ENCODE results near the gene TMEM115. TPM values are rescaled to one million over a fixed set of nuclear protein-coding genes. Genes with fewer than 3 reads are reported as not detected.
A peak's percentile ranks its signal among the peaks of the same experiment; 100 is the strongest.

TMEM115 gene
- total and polyA plus RNA-seq, 9 of the 15 experiments (the other 6 are each of a cell fraction or from before 2014, with no cell fraction given): 1.6 to 26.9 (median 14.1) TPM

DNA sequence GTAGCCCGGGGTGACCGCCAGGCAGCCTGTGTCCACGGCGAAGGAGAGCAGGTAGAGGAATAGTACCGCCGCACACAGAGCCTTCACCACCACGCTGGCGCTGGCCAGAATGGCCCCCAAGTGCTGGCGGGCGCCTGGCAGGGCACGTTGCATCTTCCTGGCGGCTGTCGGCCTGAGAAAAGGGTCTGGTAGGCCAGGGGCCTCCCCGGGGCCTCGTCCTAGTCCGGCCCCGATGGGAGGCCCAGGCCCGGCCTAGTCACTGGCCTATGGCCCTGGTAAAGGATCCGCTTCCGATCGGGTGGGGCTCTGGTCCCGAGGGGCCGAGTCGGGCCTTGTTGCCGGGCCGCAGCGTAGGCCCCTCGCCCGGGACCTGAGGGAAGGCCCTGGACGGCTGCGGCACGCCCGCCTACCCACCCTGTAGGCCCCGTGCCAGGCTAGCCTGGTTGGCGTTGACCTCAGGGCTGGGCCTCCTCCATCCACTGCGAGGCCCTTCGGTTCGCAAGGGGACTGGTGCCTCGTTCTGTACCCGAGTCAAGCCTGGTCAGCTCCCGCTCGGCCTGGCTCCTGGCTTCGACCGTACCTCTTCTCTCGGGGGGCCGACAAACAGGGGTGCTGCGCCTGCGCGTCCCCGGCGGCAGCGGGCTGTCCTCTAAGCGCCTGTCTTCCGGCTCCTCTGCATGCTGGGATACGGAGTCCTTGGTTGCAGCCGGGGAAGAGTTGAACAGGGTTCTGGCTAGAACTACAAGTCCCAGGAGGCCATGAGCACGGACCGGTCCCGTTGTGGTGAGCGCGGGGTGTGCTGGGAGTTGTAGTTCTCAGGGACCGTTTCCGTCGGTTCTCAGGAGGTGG, at the start of gene TMEM115 (continued):
- TF ChIP-seq, protein P1, sequence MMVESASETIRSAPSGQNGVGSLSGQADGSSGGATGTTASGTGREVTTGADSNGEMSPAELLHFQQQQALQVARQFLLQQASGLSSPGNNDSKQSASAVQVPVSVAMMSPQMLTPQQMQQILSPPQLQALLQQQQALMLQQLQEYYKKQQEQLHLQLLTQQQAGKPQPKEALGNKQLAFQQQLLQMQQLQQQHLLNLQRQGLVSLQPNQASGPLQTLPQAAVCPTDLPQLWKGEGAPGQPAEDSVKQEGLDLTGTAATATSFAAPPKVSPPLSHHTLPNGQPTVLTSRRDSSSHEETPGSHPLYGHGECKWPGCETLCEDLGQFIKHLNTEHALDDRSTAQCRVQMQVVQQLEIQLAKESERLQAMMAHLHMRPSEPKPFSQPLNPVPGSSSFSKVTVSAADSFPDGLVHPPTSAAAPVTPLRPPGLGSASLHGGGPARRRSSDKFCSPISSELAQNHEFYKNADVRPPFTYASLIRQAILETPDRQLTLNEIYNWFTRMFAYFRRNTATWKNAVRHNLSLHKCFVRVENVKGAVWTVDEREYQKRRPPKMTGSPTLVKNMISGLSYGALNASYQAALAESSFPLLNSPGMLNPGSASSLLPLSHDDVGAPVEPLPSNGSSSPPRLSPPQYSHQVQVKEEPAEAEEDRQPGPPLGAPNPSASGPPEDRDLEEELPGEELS (CRISPR knock-in tag; IDR thresholded peaks at IDR 0.05; ENCODE audit: borderline replicate concordance): no peak
- TF ChIP-seq SIX5 (IDR thresholded peaks at IDR 0.05; ENCODE audit: borderline replicate concordance in 1 of 2, insufficient read depth in 1 of 2, low read depth in 1 of 2, low read length in 2 of 2): peak; percentile 99
- TF ChIP-seq ZFX (CRISPR knock-in tag; IDR thresholded peaks at IDR 0.05): peak; percentile 98
- TF ChIP-seq PCBP1 (IDR thresholded peaks at IDR 0.05; ENCODE audit: low read depth, low read length, poor library complexity, severe bottlenecking): peak; percentile 51
- 0 out of 2 replicates have a peak, but pooled peaks have one; percentile 51 for TF ChIP-seq NR3C1 (CRISPR knock-in tag; IDR thresholded peaks at IDR 0.05)
- TF ChIP-seq JUN (IDR thresholded peaks at IDR 0.05; ENCODE audit: borderline replicate concordance, low read depth, low read length): peak; percentile 67
- no peak for TF ChIP-seq JUN (CRISPR knock-in tag; IDR thresholded peaks at IDR 0.05; ENCODE audit: borderline replicate concordance)
- TF ChIP-seq, protein P2, sequence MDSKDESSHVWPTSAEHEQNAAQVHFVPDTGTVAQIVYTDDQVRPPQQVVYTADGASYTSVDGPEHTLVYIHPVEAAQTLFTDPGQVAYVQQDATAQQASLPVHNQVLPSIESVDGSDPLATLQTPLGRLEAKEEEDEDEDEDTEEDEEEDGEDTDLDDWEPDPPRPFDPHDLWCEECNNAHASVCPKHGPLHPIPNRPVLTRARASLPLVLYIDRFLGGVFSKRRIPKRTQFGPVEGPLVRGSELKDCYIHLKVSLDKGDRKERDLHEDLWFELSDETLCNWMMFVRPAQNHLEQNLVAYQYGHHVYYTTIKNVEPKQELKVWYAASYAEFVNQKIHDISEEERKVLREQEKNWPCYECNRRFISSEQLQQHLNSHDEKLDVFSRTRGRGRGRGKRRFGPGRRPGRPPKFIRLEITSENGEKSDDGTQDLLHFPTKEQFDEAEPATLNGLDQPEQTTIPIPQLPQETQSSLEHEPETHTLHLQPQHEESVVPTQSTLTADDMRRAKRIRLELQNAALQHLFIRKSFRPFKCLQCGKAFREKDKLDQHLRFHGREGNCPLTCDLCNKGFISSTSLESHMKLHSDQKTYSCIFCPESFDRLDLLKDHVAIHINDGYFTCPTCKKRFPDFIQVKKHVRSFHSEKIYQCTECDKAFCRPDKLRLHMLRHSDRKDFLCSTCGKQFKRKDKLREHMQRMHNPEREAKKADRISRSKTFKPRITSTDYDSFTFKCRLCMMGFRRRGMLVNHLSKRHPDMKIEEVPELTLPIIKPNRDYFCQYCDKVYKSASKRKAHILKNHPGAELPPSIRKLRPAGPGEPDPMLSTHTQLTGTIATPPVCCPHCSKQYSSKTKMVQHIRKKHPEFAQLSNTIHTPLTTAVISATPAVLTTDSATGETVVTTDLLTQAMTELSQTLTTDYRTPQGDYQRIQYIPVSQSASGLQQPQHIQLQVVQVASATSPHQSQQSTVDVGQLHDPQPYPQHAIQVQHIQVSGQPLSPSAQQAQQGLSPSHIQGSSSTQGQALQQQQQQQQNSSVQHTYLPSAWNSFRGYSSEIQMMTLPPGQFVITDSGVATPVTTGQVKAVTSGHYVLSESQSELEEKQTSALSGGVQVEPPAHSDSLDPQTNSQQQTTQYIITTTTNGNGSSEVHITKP (IDR thresholded peaks at IDR 0.05; ENCODE audit: partially characterized antibody): peak; percentile 51
- TF ChIP-seq POLR2G (IDR thresholded peaks at IDR 0.05; ENCODE audit: low read depth, low read length): peak; percentile 74
- TF ChIP-seq HLTF (IDR thresholded peaks at IDR 0.05): no peak
- TF ChIP-seq POU5F1 (IDR thresholded peaks at IDR 0.05; ENCODE audit: borderline replicate concordance, low read depth, low read length, partially characterized antibody): peak; percentile 72
- TF ChIP-seq SMAD2 (IDR thresholded peaks at IDR 0.05; ENCODE audit: low read depth, low read length): peak; percentile 89; the same call in 1 of the 2 replicates
- 0 out of 2 replicates have a peak, but pooled peaks have one; percentile 7 for TF ChIP-seq ZNF354B (CRISPR knock-in tag; IDR thresholded peaks at IDR 0.05)
- TF ChIP-seq MEF2D (tag; conservative IDR thresholded peaks at IDR 0.05; ENCODE audit: low read depth): no peak
- TF ChIP-seq, protein P3, sequence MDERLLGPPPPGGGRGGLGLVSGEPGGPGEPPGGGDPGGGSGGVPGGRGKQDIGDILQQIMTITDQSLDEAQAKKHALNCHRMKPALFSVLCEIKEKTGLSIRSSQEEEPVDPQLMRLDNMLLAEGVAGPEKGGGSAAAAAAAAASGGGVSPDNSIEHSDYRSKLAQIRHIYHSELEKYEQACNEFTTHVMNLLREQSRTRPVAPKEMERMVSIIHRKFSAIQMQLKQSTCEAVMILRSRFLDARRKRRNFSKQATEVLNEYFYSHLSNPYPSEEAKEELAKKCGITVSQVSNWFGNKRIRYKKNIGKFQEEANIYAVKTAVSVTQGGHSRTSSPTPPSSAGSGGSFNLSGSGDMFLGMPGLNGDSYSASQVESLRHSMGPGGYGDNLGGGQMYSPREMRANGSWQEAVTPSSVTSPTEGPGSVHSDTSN (CRISPR knock-in tag; IDR thresholded peaks at IDR 0.05; ENCODE audit: low read depth): no peak
- TF ChIP-seq, protein P3 (tag; conservative IDR thresholded peaks at IDR 0.05; ENCODE audit: low read depth): no peak
- TF ChIP-seq EP300 (IDR thresholded peaks at IDR 0.05; ENCODE audit: low read length): no peak
- peak; percentile 23; the same call in 1 of the 2 replicates for TF ChIP-seq MTA1 (IDR thresholded peaks at IDR 0.05; ENCODE audit: borderline replicate concordance)
- no peak for TF ChIP-seq ZEB2 (IDR thresholded peaks at IDR 0.05)
- no peak for TF ChIP-seq ZNF124 (CRISPR knock-in tag; IDR thresholded peaks at IDR 0.05)
